Posterior cingulate gyrus (tissue), 11 donors: ENCODE results near the gene ZKSCAN5.
"Not testable (repeated sequence)": the region's sequence is repeated elsewhere in the genome, so short reads cannot be mapped to it uniquely, and the experiment has no call there.

Source experiments
- DNase-seq, 10 donors: peaks; one replicate each; pipeline versions ENCODE4 v3.0.0 to v3.0.0-alpha.2; 2020 to 2021; ENCODE audit warnings: mixed read lengths in 3 of 10
- intact Hi-C: fragments of 100-400 bp; cut with DNase I; formaldehyde crosslinking; loops from one replicate; pipeline ENCODE4 v1.15.1; 2023

ZKSCAN5 gene

GRCh38 chr7:99549545-99549944 is 45.1 kb downstream of the ZKSCAN5 start:
- DNase-seq, intact Hi-C loops: not testable (repeated sequence)

- DNase-seq: no peak
Observed at GRCh38 chr7:99551334-99551733, 46.9 kb downstream of the ZKSCAN5 start.

GRCh38 chr7:99551767-99552463 is 47.5 kb downstream of the ZKSCAN5 start, which contains the start of gene FAM200A:
Gene FAM200A, minus strand, starts transcription at chr7:99552114. Its CDS starts 3,707 bp downstream, at chr7:99548407.
- intact Hi-C loops: loop anchor here (2.0 kb wide), 1 partner anchor 47 kb away; the partner anchor contains the start of gene ZKSCAN5
- peak; percentile 84 to 98 (median 90) for DNase-seq

More at GRCh38 chr7:99551334-99551733, 46.9 kb downstream of the ZKSCAN5 start:
- intact Hi-C loops: no loop called here

- no peak for DNase-seq
- intact Hi-C loops: loop anchor here (2.0 kb wide), 1 partner anchor 48 kb away; the partner anchor contains the start of gene ZKSCAN5
Observed at GRCh38 chr7:99553039-99553438, 48.6 kb downstream of the ZKSCAN5 start.

- intact Hi-C loops: loop anchor here (5.0 kb wide), 1 partner anchor 62 kb away; the partner anchor contains the start of gene ZSCAN25
- no peak for DNase-seq
Observed at GRCh38 chr7:99554939-99555338, 50.5 kb downstream of the ZKSCAN5 start.

GRCh38 chr7:99557196-99557607 is 52.7 kb downstream of the ZKSCAN5 start:
- DNase-seq: no peak
- intact Hi-C loops: loop anchor here (5.0 kb wide), 1 partner anchor 60 kb away; the partner anchor contains the start of gene ZSCAN25

- intact Hi-C loops: loop anchor here (5.0 kb wide), 1 partner anchor 59 kb away; the partner anchor contains the start of gene ZSCAN25
- DNase-seq: no peak
Observed at GRCh38 chr7:99557940-99558305, 53.5 kb downstream of the ZKSCAN5 start.

- peak; percentile 86 to 98 (median 90) for DNase-seq
- intact Hi-C loops: loop anchor here (5.0 kb wide), 1 partner anchor 59 kb away; the partner anchor contains the start of gene ZSCAN25
Observed at GRCh38 chr7:99558306-99559174, 54.1 kb downstream of the ZKSCAN5 start, which contains the start of gene ZNF655. Gene ZNF655, plus strand, starts transcription at chr7:99558642. Its CDS starts 1,918 bp downstream, at chr7:99560560.

- no peak for DNase-seq
- intact Hi-C loops: loop anchor here (5.0 kb wide), 1 partner anchor 58 kb away; the partner anchor contains the start of gene ZSCAN25
Observed at GRCh38 chr7:99559175-99559915, 54.9 kb downstream of the ZKSCAN5 start.

- DNase-seq: no peak
- intact Hi-C loops: no loop called here
Observed at GRCh38 chr7:99560834-99561736, 56.6 kb downstream of the ZKSCAN5 start.

GRCh38 chr7:99561737-99562051 is 57.2 kb downstream of the ZKSCAN5 start:
- intact Hi-C loops: no loop called here
- no peak for DNase-seq

GRCh38 chr7:99562114-99562784 is 57.8 kb downstream of the ZKSCAN5 start:
- no peak for DNase-seq
- intact Hi-C loops: no loop called here

GRCh38 chr7:99562832-99563231 is 58.4 kb downstream of the ZKSCAN5 start:
- DNase-seq: no peak
- intact Hi-C loops: no loop called here

GRCh38 chr7:99563650-99564049 is 59.2 kb downstream of the ZKSCAN5 start:
- peak in 2 of 10 donors; percentile 25 to 75 for DNase-seq
- intact Hi-C loops: no loop called here

GRCh38 chr7:99568770-99569169 is 64.3 kb downstream of the ZKSCAN5 start:
- intact Hi-C loops, DNase-seq: not testable (repeated sequence)

- intact Hi-C loops: no loop called here
Observed at GRCh38 chr7:99571768-99572167, 67.3 kb downstream of the ZKSCAN5 start.

GRCh38 chr7:99573257-99573656 is 68.8 kb downstream of the ZKSCAN5 start:
- DNase-seq: no peak
- intact Hi-C loops: no loop called here

More at GRCh38 chr7:99571768-99572167, 67.3 kb downstream of the ZKSCAN5 start:
- DNase-seq: no peak

- no peak for DNase-seq
- intact Hi-C loops: no loop called here
Observed at GRCh38 chr7:99576251-99576650, 71.8 kb downstream of the ZKSCAN5 start.
